Measurements from ENCODE around the gene CDK19. TPM values are rescaled to one million over a fixed set of nuclear protein-coding genes. Genes with fewer than 3 reads are reported as not detected.
A peak's percentile ranks its signal among the peaks of the same experiment; 100 is the strongest.

The CDK19 gene
- total and polyA plus RNA-seq, 2 of the 13 experiments (the other 11 are each of a cell fraction or from before 2014, with no cell fraction given), result 13.4 to 27.0 TPM

- no peaks in the 10 kb centered on the region for H3K36me3 ChIP-seq (replicated peaks in 1 of 2; ENCODE audit: control insufficient read depth in 1 of 2, insufficient read depth in 2 of 2, low read length in 2 of 2)
- H3K9ac ChIP-seq (ENCODE audit: insufficient read depth, low read depth, low read length), result peak overlapping the region; percentile 37; the same call in 1 of the 2 replicates
- ATAC-seq (no peak), FAIRE-seq (no peak), DNase-seq (ENCODE audit: low spot score) (no peak)
- H2AFZ ChIP-seq (ENCODE audit: low read length), result no peak overlapping the region
- H3K79me2 ChIP-seq (ENCODE audit: insufficient read depth, low read length), result no peaks in the 10 kb centered on the region
- no peak overlapping the region for H3K4me3 ChIP-seq (replicated peaks in 1 of 3; ENCODE audit: insufficient read depth in 1 of 3, low read depth in 2 of 3, low read length in 3 of 3)
- no peaks in the 10 kb centered on the region for H3K9me3 ChIP-seq (ENCODE audit: low read length)
- H4K20me1 ChIP-seq (ENCODE audit: insufficient read depth, low read length), result no peaks in the 10 kb centered on the region
- CTCF ChIA-PET (ENCODE audit: low intra/inter-chr PET ratio, low total read pairs), result no interaction called here
- WGBS (ENCODE audit: low lambda C conversion rate), result 93% methylated on average over 7 of the region's 7 CpGs
- POLR2A ChIA-PET, result interaction anchor here (1.0 kb wide), 1 partner anchor 14 kb away, joined by 3 read pairs; no protein-coding TSS in a partner anchor
- no peaks in the 10 kb centered on the region for H3K27me3 ChIP-seq (ENCODE audit: control insufficient read depth in 1 of 2, insufficient read depth in 2 of 2, low read length in 2 of 2)
- H3K27ac ChIP-seq (ENCODE audit: extremely low read length, insufficient read depth, low read length), result peak overlapping the region; percentile 94
- no peak overlapping the region for H3K4me2 ChIP-seq (ENCODE audit: low read depth, low read length)
- H3K4me1 ChIP-seq (ENCODE audit: insufficient read depth, low read length), result peaks cover 88% of the 10 kb centered on the region
- intact Hi-C loops (cut with micrococcal nuclease; ENCODE audit: unreplicated experiment) (loop anchor here (10.0 kb wide), 1 partner anchor 87 kb away; no protein-coding TSS in a partner anchor), in situ Hi-C loops (cut with HindIII; ENCODE audit: extremely low pct_ligation_motif_present, low pct_unique_long_range_greater_than_20kb) (no loop called here)
- no TSS peak for BruUV-seq (replicated peaks)
- no peak for TF ChIP-seq ZBTB40 (IDR thresholded peaks at IDR 0.05)
- peak; percentile 28; the same call in 1 of the 2 replicates for TF ChIP-seq ZBTB40 (CRISPR knock-in tag; IDR thresholded peaks at IDR 0.05)
- peak; percentile 41; the same call in 1 of the 2 replicates for TF ChIP-seq SP4 (CRISPR knock-in tag; IDR thresholded peaks at IDR 0.05)
- 0 out of 2 replicates have a peak, but pooled peaks have one; percentile 16 for TF ChIP-seq ZSCAN29 (CRISPR knock-in tag; conservative IDR thresholded peaks at IDR 0.05)
- no peak for TF ChIP-seq ZNF772 (CRISPR knock-in tag; IDR thresholded peaks at IDR 0.05)
- TF ChIP-seq ZNF75D (CRISPR knock-in tag; IDR thresholded peaks at IDR 0.05; ENCODE audit: borderline replicate concordance), result no peak
- no peak for TF ChIP-seq ZNF510 (CRISPR knock-in tag; IDR thresholded peaks at IDR 0.05; ENCODE audit: low read depth)
- TF ChIP-seq SP140L (CRISPR knock-in tag; IDR thresholded peaks at IDR 0.05; ENCODE audit: borderline replicate concordance), result no peak
- 0 out of 2 replicates have a peak, but pooled peaks have one; percentile 26 for TF ChIP-seq GMEB1 (CRISPR knock-in tag; IDR thresholded peaks at IDR 0.05; ENCODE audit: borderline replicate concordance)
- no peak for TF ChIP-seq PHB2 (IDR thresholded peaks at IDR 0.05; ENCODE audit: partially characterized antibody)
- no peak for TF ChIP-seq SOX5 (CRISPR knock-in tag; IDR thresholded peaks at IDR 0.05; ENCODE audit: borderline replicate concordance)
- 0 out of 2 replicates have a peak, but pooled peaks have one; percentile 43 for TF ChIP-seq ZNF224 (CRISPR knock-in tag; IDR thresholded peaks at IDR 0.05)
These were observed 247.1 kb downstream of the CDK19 start for GRCh38 chr6:110567957-110568696.

Data from HepG2 (cell line).